ENCODE data around the gene NDUFC1.

The NDUFC1 gene

DNA sequence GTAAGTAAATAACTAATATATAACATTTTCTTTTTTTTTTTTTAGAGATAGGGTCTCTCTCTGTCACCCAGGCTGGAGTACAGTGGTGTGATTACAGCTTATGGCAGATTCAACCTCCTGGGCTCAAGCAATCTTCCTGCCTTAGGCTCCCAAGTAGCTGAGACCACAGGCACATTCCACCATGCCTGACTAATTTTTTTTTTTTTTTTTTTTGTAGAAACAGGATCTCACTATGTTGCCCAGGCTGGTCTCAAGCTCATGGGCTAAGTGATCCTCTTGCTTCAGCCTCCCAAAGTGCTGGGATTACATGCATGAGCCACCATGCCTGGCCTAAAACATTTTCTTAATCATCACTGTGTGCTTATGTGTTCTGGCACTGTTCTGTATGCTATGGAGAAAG lies 55.0 kb downstream of the NDUFC1 start:
- Histone ChIP-seq H3K9ac (ENCODE audit: low read depth, low read length) (no peak overlapping the region), H3K27me3 (ENCODE audit: control insufficient read depth, insufficient read depth, low read length) (no peaks in the 10 kb centered on the region), H3K4me1 (ENCODE audit: control insufficient read depth, insufficient read depth, low read length) (peaks cover 4% of the 10 kb centered on the region), H3K4me3 (ENCODE audit: low read depth, low read length) (no peak overlapping the region), H3K9me3 (ENCODE audit: control insufficient read depth, insufficient read depth, low read length) (no peaks in the 10 kb centered on the region), H3K36me3 (ENCODE audit: control insufficient read depth, insufficient read depth, low read length) (no peaks in the 10 kb centered on the region), H3K27ac (ENCODE audit: low read depth, low read length) (no peak overlapping the region)

DNA sequence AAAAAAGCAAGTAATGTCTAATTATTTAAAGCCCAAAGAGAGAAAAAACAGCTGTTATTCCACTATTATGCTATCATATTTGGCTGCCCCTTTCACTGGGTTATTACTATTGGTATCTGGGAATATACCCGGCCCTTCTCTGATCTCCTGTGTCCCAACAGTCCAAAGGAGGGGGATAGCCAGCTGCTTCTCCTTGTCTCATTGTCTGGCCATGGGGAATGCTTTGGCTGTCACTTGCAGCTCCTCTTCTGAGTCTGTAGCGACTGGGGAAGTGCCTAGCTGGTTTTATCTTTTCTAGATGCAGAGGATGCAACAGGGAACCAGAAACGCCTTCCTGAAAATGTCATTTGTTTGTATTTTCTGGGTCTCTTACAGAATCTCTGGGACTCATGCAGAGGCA lies 56.1 kb downstream of the NDUFC1 start:
- Histone ChIP-seq H3K27ac (ENCODE audit: low read depth, low read length) (no peak overlapping the region), H3K27me3 (ENCODE audit: control insufficient read depth, insufficient read depth, low read length) (no peaks in the 10 kb centered on the region), H3K36me3 (ENCODE audit: control insufficient read depth, insufficient read depth, low read length) (no peaks in the 10 kb centered on the region), H3K4me3 (ENCODE audit: low read depth, low read length) (no peak overlapping the region), H3K9ac (ENCODE audit: low read depth, low read length) (no peak overlapping the region), H3K9me3 (ENCODE audit: control insufficient read depth, insufficient read depth, low read length) (no peaks in the 10 kb centered on the region), H3K4me1 (ENCODE audit: control insufficient read depth, insufficient read depth, low read length) (peaks cover 13% of the 10 kb centered on the region)

DNA sequence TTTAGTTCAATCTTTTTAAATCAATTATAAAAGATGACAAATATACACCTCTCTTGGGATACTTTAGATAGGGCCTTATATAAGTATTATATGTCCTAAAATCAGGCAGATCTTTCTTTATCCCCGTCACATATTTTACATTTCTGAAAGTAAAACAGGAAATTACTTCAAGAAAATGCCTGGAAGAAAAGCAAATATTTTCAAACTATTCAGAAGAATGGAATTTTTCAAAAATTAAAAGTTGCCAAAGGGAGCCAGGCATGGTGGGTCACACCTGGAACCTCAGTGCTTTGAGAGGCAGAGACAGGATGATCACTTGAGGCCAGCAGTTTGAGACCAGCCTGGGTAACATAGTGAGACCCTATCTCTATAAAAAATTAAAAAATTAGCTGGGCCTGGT lies 56.7 kb downstream of the NDUFC1 start:
- no peaks in the 10 kb centered on the region for H3K27me3 ChIP-seq (ENCODE audit: control insufficient read depth, insufficient read depth, low read length)
- H3K4me1 ChIP-seq (ENCODE audit: control insufficient read depth, insufficient read depth, low read length) = peaks cover 18% of the 10 kb centered on the region
- no peaks in the 10 kb centered on the region for H3K9me3 ChIP-seq (ENCODE audit: control insufficient read depth, insufficient read depth, low read length)
- no peak overlapping the region for H3K4me3 ChIP-seq (ENCODE audit: low read depth, low read length)
- no peaks in the 10 kb centered on the region for H3K36me3 ChIP-seq (ENCODE audit: control insufficient read depth, insufficient read depth, low read length)
- H3K9ac ChIP-seq (ENCODE audit: low read depth, low read length) = no peak overlapping the region
- no peak overlapping the region for H3K27ac ChIP-seq (ENCODE audit: low read depth, low read length)

DNA sequence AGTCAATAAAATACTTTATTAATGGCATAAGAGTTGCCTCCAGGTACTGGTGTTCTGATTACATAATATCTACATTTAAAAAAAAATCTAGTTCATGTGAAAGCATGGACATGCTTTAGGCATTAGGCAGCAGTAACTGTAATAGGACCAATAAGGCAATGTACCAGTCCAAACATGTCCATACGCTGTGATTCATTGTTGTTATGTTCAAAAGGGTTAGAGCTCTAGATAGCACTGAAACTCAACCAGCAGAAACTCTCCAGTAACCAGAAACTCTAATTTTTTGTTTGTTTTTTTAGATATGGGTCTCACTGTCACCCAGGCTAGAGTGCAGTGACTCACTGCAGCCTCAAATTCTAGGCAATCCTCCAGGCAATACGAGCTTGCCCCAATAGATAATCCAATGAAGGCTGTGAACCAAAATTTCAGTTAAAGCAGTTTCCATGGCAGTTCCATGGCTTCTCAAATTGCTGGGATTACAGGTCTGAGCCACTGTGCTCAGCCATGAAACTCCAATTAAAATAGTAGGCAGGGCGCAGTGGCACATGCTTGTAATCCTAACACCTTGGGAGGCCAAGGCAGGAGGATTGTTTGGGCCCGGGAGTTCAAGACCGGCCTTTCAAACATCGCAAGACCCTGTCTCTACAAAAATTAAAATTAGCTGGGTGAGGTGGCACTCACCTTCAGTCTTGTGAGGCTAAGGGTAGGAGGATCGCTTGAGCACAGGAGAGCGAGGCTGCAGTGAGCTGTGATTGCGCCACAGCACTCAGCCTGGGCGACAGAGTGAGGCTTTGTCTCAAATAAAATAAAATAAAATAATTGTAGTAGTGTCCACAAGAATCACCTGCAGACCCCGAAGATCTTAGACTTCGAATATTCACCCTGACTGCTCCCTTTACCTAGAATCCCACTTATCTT lies 58.6 kb downstream of the NDUFC1 start:
- H3K9me3 ChIP-seq (ENCODE audit: control insufficient read depth, insufficient read depth, low read length) = peaks cover 7% of the 10 kb centered on the region
- H3K4me3 ChIP-seq (ENCODE audit: low read depth, low read length) = no peak overlapping the region
- peaks cover 18% of the 10 kb centered on the region for H3K4me1 ChIP-seq (ENCODE audit: control insufficient read depth, insufficient read depth, low read length)
- no peaks in the 10 kb centered on the region for H3K27me3 ChIP-seq (ENCODE audit: control insufficient read depth, insufficient read depth, low read length)
- no peak overlapping the region for H3K9ac ChIP-seq (ENCODE audit: low read depth, low read length)
- no peak overlapping the region for H3K27ac ChIP-seq (ENCODE audit: low read depth, low read length)
- H3K36me3 ChIP-seq (ENCODE audit: control insufficient read depth, insufficient read depth, low read length) = no peaks in the 10 kb centered on the region

DNA sequence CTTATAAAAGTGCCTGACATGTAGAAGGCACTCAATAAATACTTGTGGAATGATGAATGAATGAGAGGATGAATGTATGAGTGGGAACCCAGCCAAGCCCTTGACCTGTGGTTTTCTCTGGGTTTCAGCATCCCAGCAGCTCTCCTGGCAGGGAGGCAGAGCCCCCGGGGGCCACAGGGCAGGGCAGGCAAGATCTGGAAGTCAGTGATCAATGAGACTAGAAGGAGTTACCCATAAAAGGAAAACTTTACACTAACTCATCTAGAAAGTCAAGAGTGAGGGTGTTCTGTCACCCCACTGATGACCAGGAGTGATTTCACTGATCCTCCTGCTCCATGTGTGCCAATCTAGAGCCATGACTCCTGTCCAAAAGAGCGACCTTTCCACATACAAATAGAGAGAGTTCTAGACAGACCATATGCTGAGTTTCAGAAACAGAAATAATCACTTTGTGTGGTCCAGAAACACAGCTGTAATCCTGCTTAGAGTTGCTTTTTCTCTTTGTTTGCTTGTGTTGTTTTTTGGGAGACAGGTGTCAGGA lies 59.7 kb downstream of the NDUFC1 start:
- H3K4me1 ChIP-seq (ENCODE audit: control insufficient read depth, insufficient read depth, low read length) = peaks cover 18% of the 10 kb centered on the region
- no peak overlapping the region for H3K4me3 ChIP-seq (ENCODE audit: low read depth, low read length)
- no peak overlapping the region for H3K9ac ChIP-seq (ENCODE audit: low read depth, low read length)
- no peak overlapping the region for H3K27ac ChIP-seq (ENCODE audit: low read depth, low read length)
- no peaks in the 10 kb centered on the region for H3K27me3 ChIP-seq (ENCODE audit: control insufficient read depth, insufficient read depth, low read length)
- no peaks in the 10 kb centered on the region for H3K36me3 ChIP-seq (ENCODE audit: control insufficient read depth, insufficient read depth, low read length)
- peaks cover 7% of the 10 kb centered on the region for H3K9me3 ChIP-seq (ENCODE audit: control insufficient read depth, insufficient read depth, low read length)

DNA sequence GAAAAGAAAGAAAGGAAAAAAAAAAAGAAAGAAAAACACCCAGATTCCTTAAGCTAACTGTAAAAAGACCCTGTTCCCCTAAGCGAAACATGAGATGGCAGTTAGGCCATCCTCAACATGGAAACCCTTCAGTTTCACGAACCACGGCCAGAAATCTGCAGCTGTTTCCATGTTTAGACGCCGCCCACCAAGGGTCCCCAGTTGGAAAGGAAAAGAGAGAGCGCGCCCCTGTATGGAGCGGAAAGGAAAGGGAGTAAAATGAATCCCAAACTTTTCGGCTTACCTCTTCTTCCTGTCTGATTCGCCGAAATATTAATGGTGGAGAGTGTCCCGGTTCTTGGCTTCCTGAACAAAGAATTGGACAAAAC lies 60.5 kb downstream of the NDUFC1 start:
- H3K4me1 ChIP-seq (ENCODE audit: control insufficient read depth, insufficient read depth, low read length) = peaks cover 18% of the 10 kb centered on the region
- no peaks in the 10 kb centered on the region for H3K36me3 ChIP-seq (ENCODE audit: control insufficient read depth, insufficient read depth, low read length)
- H3K9me3 ChIP-seq (ENCODE audit: control insufficient read depth, insufficient read depth, low read length) = peaks cover 7% of the 10 kb centered on the region
- no peak overlapping the region for H3K27ac ChIP-seq (ENCODE audit: low read depth, low read length)
- peak overlapping the region; percentile 29; the same call in 1 of the 2 replicates for H3K9ac ChIP-seq (ENCODE audit: low read depth, low read length)
- no peak overlapping the region for H3K4me3 ChIP-seq (ENCODE audit: low read depth, low read length)
- H3K27me3 ChIP-seq (ENCODE audit: control insufficient read depth, insufficient read depth, low read length) = no peaks in the 10 kb centered on the region

DNA sequence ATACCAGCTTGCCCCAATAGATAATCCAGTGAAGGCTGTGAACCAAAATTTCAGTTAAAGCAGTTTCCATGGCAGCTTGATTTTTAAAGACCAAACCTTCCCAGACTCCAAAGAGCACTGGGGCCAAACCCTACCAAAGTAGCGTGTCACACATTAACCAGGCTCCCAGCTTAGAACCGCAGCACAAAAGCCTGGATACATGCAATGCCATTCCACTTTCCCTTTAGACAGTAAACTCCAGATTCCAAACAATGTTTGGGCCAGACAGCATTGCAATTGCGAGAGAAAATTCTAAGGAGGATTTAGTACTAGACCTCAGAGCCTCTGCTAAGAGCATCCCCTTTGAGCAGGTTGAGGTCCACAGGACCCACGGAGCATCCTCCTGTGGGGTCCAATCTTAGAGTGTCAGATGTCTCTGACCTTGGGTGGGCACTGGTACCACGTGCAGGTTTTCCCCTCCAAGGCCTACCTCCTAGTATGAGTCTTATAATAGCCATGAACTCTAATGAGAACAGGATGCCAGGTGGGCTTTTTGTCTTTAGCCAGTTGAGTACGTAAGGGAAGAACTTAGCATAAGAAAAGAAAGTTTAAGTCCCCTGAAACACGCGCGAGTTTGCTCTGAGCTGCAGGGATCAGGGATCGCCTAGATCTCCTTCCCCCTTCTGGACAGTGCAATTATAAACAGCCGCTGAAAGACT lies 61.0 kb downstream of the NDUFC1 start:
- peak overlapping the region; percentile 4; the same call in 1 of the 2 replicates for H3K4me3 ChIP-seq (ENCODE audit: low read depth, low read length)
- peaks cover 18% of the 10 kb centered on the region for H3K4me1 ChIP-seq (ENCODE audit: control insufficient read depth, insufficient read depth, low read length)
- peak overlapping the region; percentile 29 for H3K9ac ChIP-seq (ENCODE audit: low read depth, low read length)
- H3K27me3 ChIP-seq (ENCODE audit: control insufficient read depth, insufficient read depth, low read length) = no peaks in the 10 kb centered on the region
- H3K36me3 ChIP-seq (ENCODE audit: control insufficient read depth, insufficient read depth, low read length) = no peaks in the 10 kb centered on the region
- peak overlapping the region; percentile 72 for H3K27ac ChIP-seq (ENCODE audit: low read depth, low read length)
- H3K9me3 ChIP-seq (ENCODE audit: control insufficient read depth, insufficient read depth, low read length) = peaks cover 7% of the 10 kb centered on the region

Measured in HUES48 (cell line).